ENCODE results near the gene PPEF1. TPM values are rescaled to one million over a fixed set of nuclear protein-coding genes. Genes with fewer than 3 reads are reported as not detected.

Gene PPEF1
- total RNA-seq, result 0.19 TPM in 1 of 2 replicates, not detected in the other

- no peak for DNase-seq (ENCODE audit: extremely low read depth, low read depth, low spot score)
Observed at GRCh38 chrX:18707426-18708049, at the start of gene PPEF1. Gene PPEF1 (plus strand): TSS chrX:18707645. CDS start chrX:18707781, 136 bp downstream.

GRCh38 chrX:18661273-18661672, 46.2 kb upstream of the PPEF1 start:
- no peak for DNase-seq (ENCODE audit: extremely low read depth, low read depth, low spot score)

- no peak for DNase-seq (ENCODE audit: extremely low read depth, low read depth, low spot score)
Observed at GRCh38 chrX:18664947-18665346, 42.5 kb upstream of the PPEF1 start.

- DNase-seq (ENCODE audit: extremely low read depth, low read depth, low spot score), result no peak
Observed at GRCh38 chrX:18666614-18667013, 40.8 kb upstream of the PPEF1 start.

- DNase-seq (ENCODE audit: extremely low read depth, low read depth, low spot score), result no peak
Observed at GRCh38 chrX:18668071-18668835, 39.2 kb upstream of the PPEF1 start.

GRCh38 chrX:18672008-18672407, 35.4 kb upstream of the PPEF1 start, which contains the start of gene RS1:
Gene RS1 (minus strand): TSS chrX:18672108. CDS start chrX:18672068, 40 bp downstream.
- DNase-seq (ENCODE audit: extremely low read depth, low read depth, low spot score), result no peak

- DNase-seq (ENCODE audit: extremely low read depth, low read depth, low spot score), result no peak
Observed at GRCh38 chrX:18674417-18674787, 33.0 kb upstream of the PPEF1 start.

- peak; percentile 20 for DNase-seq (ENCODE audit: extremely low read depth, low read depth, low spot score)
Observed at GRCh38 chrX:18674788-18675735, 32.4 kb upstream of the PPEF1 start.

- DNase-seq (ENCODE audit: extremely low read depth, low read depth, low spot score), result no peak
Observed at GRCh38 chrX:18676050-18676449, 31.4 kb upstream of the PPEF1 start.

GRCh38 chrX:18676470-18676869, 31.0 kb upstream of the PPEF1 start:
- no peak for DNase-seq (ENCODE audit: extremely low read depth, low read depth, low spot score)

GRCh38 chrX:18677161-18677869, 30.1 kb upstream of the PPEF1 start:
- DNase-seq (ENCODE audit: extremely low read depth, low read depth, low spot score), result no peak

GRCh38 chrX:18681996-18682395, 25.4 kb upstream of the PPEF1 start:
- DNase-seq (ENCODE audit: extremely low read depth, low read depth, low spot score), result no peak

GRCh38 chrX:18682979-18683387, 24.5 kb upstream of the PPEF1 start:
- no peak for DNase-seq (ENCODE audit: extremely low read depth, low read depth, low spot score)

- DNase-seq (ENCODE audit: extremely low read depth, low read depth, low spot score), result no peak
Observed at GRCh38 chrX:18687856-18688495, 19.5 kb upstream of the PPEF1 start.

- DNase-seq (ENCODE audit: extremely low read depth, low read depth, low spot score), result no peak
Observed at GRCh38 chrX:18691431-18691830, 16.0 kb upstream of the PPEF1 start.

GRCh38 chrX:18692541-18692940, 14.9 kb upstream of the PPEF1 start:
- DNase-seq (ENCODE audit: extremely low read depth, low read depth, low spot score), result no peak

- DNase-seq (ENCODE audit: extremely low read depth, low read depth, low spot score), result no peak
Observed at GRCh38 chrX:18696653-18697052, 10.8 kb upstream of the PPEF1 start.

GRCh38 chrX:18698737-18699650, 8.5 kb upstream of the PPEF1 start:
- DNase-seq (ENCODE audit: extremely low read depth, low read depth, low spot score), result no peak
